HFFc6 (cell line): ENCODE measurements around the gene TPD52L1. TPM values are rescaled to one million over a fixed set of nuclear protein-coding genes. Genes with fewer than 3 reads are reported as not detected.

Source experiments
- DNase-seq: peaks from one replicate; pipeline ENCODE4 v3.0.0-alpha.2; 2018
- H3K27ac Mint-ChIP-seq: 2 replicates; pipeline ENCODE4 v1.8.0; 2020; ENCODE audit warnings: mild to moderate bottlenecking, mixed read lengths
- H3K27me3 Mint-ChIP-seq: 2 replicates; pipeline ENCODE4 v1.8.0; 2021; ENCODE audit warnings: mild to moderate bottlenecking, moderate library complexity, mixed read lengths; ENCODE audit not compliant: insufficient read depth
- H3K36me3 Mint-ChIP-seq: 2 replicates; pipeline ENCODE4 v1.8.0; 2021; ENCODE audit warnings: low read depth, mixed read lengths
- H3K4me1 Mint-ChIP-seq: 2 replicates; pipeline ENCODE4 v1.8.0; 2020; ENCODE audit warnings: low read depth, mixed read lengths
- H3K4me3 Mint-ChIP-seq: 2 replicates; pipeline ENCODE4 v1.8.0; 2020; ENCODE audit warnings: mild to moderate bottlenecking, moderate library complexity, mixed read lengths
- H3K9me3 Mint-ChIP-seq: 2 replicates; pipeline ENCODE4 v1.8.0; 2020; ENCODE audit warnings: mild to moderate bottlenecking, mixed read lengths
- CTCF ChIP-seq: fragments of 200-600 bp; sonication (generic); IDR thresholded peaks from 2 replicates; pipeline ENCODE4 v1.5.0; 2021; ENCODE audit warnings: antibody characterized with exemption, mild to moderate bottlenecking
- total RNA-seq, 6 experiments: library from RNA; stranded (reverse); fragmentation: NEBNext Ultra II Directional; extraction: Animal tissue kit (Norgen Biotek cat#: 25700); gene quantifications; 2 replicates in 1 of 6; 3 replicates in 5 of 6; pipeline ENCODE4 v1.2.3, GENCODE V29; 2021

TPD52L1 gene
- total RNA-seq, 6 experiments from 2014 or later: 11.0 to 36.8 (median 11.7) TPM

GRCh38 chr6:125188037-125188436 is 34.5 kb downstream of the TPD52L1 start:
- peak; percentile 73 for DNase-seq
- H3K4me3 Mint-ChIP-seq: no peak overlapping the region
- H3K27ac Mint-ChIP-seq: peak overlapping the region; percentile 84
- H3K27me3 Mint-ChIP-seq: no peaks in the 10 kb centered on the region
- no peak for TF ChIP-seq CTCF
- H3K9me3 Mint-ChIP-seq: no peaks in the 10 kb centered on the region
- H3K4me1 Mint-ChIP-seq: peaks cover 54% of the 10 kb centered on the region
- H3K36me3 Mint-ChIP-seq: no peaks in the 10 kb centered on the region

- H3K4me1 Mint-ChIP-seq: peaks cover 54% of the 10 kb centered on the region
- H3K4me3 Mint-ChIP-seq: no peak overlapping the region
- H3K9me3 Mint-ChIP-seq: no peaks in the 10 kb centered on the region
- no peak for DNase-seq
- no peaks in the 10 kb centered on the region for H3K27me3 Mint-ChIP-seq
- TF ChIP-seq CTCF: no peak
- no peaks in the 10 kb centered on the region for H3K36me3 Mint-ChIP-seq
- H3K27ac Mint-ChIP-seq: peak overlapping the region; percentile 84; the same call in 1 of the 2 replicates
These were observed 35.1 kb downstream of the TPD52L1 start for GRCh38 chr6:125188594-125189203.

- DNase-seq: no peak
- Mint-ChIP-seq H3K4me1 (peaks cover 57% of the 10 kb centered on the region), H3K27ac (no peak overlapping the region), H3K9me3 (no peaks in the 10 kb centered on the region), H3K36me3 (no peaks in the 10 kb centered on the region), H3K27me3 (no peaks in the 10 kb centered on the region), H3K4me3 (no peak overlapping the region)
- TF ChIP-seq CTCF: no peak
These were observed 35.9 kb downstream of the TPD52L1 start for GRCh38 chr6:125189494-125189893.

GRCh38 chr6:125190667-125191066 is 37.1 kb downstream of the TPD52L1 start:
- no peak for DNase-seq
- Mint-ChIP-seq H3K27ac (no peak overlapping the region), H3K36me3 (no peaks in the 10 kb centered on the region), H3K27me3 (no peaks in the 10 kb centered on the region), H3K9me3 (no peaks in the 10 kb centered on the region), H3K4me3 (no peak overlapping the region), H3K4me1 (peaks cover 63% of the 10 kb centered on the region)
- TF ChIP-seq CTCF: no peak

- no peaks in the 10 kb centered on the region for H3K36me3 Mint-ChIP-seq
- H3K27ac Mint-ChIP-seq: peak overlapping the region; percentile 29; the same call in 1 of the 2 replicates
- H3K9me3 Mint-ChIP-seq: no peaks in the 10 kb centered on the region
- TF ChIP-seq CTCF: peak; percentile 89
- H3K4me1 Mint-ChIP-seq: peaks cover 74% of the 10 kb centered on the region
- no peaks in the 10 kb centered on the region for H3K27me3 Mint-ChIP-seq
- no peak overlapping the region for H3K4me3 Mint-ChIP-seq
- DNase-seq: peak; percentile 85
These were observed 38.5 kb downstream of the TPD52L1 start for GRCh38 chr6:125191916-125192609.
